GM19395 (cell line): ENCODE results near the gene KRIT1.
"Not testable (repeated sequence)": the region's sequence is repeated elsewhere in the genome, so short reads cannot be mapped to it uniquely, and the experiment has no call there.

Experiments used
- ATAC-seq: cut with Tn5 transposase; IDR thresholded peaks from one replicate; pipeline ENCODE4 v1.9.1; 2021; ENCODE audit warnings: mild to moderate bottlenecking, moderate library complexity; ENCODE audit not compliant: unreplicated experiment

Gene KRIT1

GRCh38 chr7:92245487-92246359 is at the start of gene KRIT1, which contains the start of gene ANKIB1:
TSS of gene KRIT1 (minus strand) at chr7:92245914. CDS start at chr7:92242135, 3,779 bp downstream.
TSS of gene ANKIB1 (plus strand) at chr7:92245974. CDS start at chr7:92294979, 49,005 bp downstream.
- ATAC-seq: peak; percentile 83

- no peak for ATAC-seq
These were observed 49.7 kb upstream of the KRIT1 start for GRCh38 chr7:92295391-92295790.

GRCh38 chr7:92293896-92294590 is 48.3 kb upstream of the KRIT1 start:
- no peak for ATAC-seq

- ATAC-seq: no peak
These were observed 47.3 kb upstream of the KRIT1 start for GRCh38 chr7:92292981-92293380.

- ATAC-seq: no peak
These were observed 43.6 kb upstream of the KRIT1 start for GRCh38 chr7:92289321-92289720.

GRCh38 chr7:92282930-92283329 is 37.2 kb upstream of the KRIT1 start:
- ATAC-seq: no peak

GRCh38 chr7:92282221-92282814 is 36.6 kb upstream of the KRIT1 start:
- no peak for ATAC-seq

GRCh38 chr7:92281031-92281430 is 35.3 kb upstream of the KRIT1 start:
- ATAC-seq: no peak

GRCh38 chr7:92279396-92280031 is 33.8 kb upstream of the KRIT1 start:
- ATAC-seq: no peak

- ATAC-seq: peak; percentile 89
These were observed 30.7 kb upstream of the KRIT1 start for GRCh38 chr7:92276460-92276864.

- no peak for ATAC-seq
These were observed 29.6 kb upstream of the KRIT1 start for GRCh38 chr7:92275327-92275726.

GRCh38 chr7:92268921-92269320 is 23.2 kb upstream of the KRIT1 start:
- no peak for ATAC-seq

- ATAC-seq: no peak
These were observed 20.9 kb upstream of the KRIT1 start for GRCh38 chr7:92266415-92267241.

- ATAC-seq: no peak
These were observed 14.6 kb upstream of the KRIT1 start for GRCh38 chr7:92260248-92260781.

GRCh38 chr7:92259610-92260247 is 14.0 kb upstream of the KRIT1 start:
- no peak for ATAC-seq

GRCh38 chr7:92259062-92259461 is 13.3 kb upstream of the KRIT1 start:
- no peak for ATAC-seq

GRCh38 chr7:92255308-92255707 is 9.6 kb upstream of the KRIT1 start:
- ATAC-seq: no peak

- not testable (repeated sequence) for ATAC-seq
These were observed 9.1 kb upstream of the KRIT1 start for GRCh38 chr7:92254800-92255199.

GRCh38 chr7:92253251-92253650 is 7.5 kb upstream of the KRIT1 start:
- ATAC-seq: no peak
